IMR-90 (cell line): ENCODE data around the gene RANBP6. TPM values are rescaled to one million over a fixed set of nuclear protein-coding genes. Genes with fewer than 3 reads are reported as not detected.
"Not testable (repeated sequence)": the region's sequence is repeated elsewhere in the genome, so short reads cannot be mapped to it uniquely, and the experiment has no call there.

ENCODE experiments used
- ATAC-seq: fragments of 200-7000 bp; cut with Tn5 transposase; 2 replicates; pipeline ENCODE4 v1.9.1; 2020; ENCODE audit warnings: low read depth, mild to moderate bottlenecking, moderate library complexity
- BruUV-seq: library from RNA; stranded (reverse); fragments of 400-500 nt; replicated peaks from 2 replicates; lab custom pipeline; 2021; lab: Mats Ljungman, UMichigan
- CTCF ChIA-PET: fragments of 300-600 bp; formaldehyde crosslinking; extraction: SDS; loops from one replicate; lab custom pipeline; 2021; ENCODE audit warnings: antibody characterized with exemption; lab: Yijun Ruan, JAX
- POLR2A ChIA-PET: fragments of 300-600 bp; sonication (Branson Sonifier 250); formaldehyde crosslinking; loops from one replicate; lab custom pipeline; 2022; ENCODE audit warnings: antibody characterized with exemption; ENCODE audit not compliant: unreplicated experiment; lab: Charles Lee
- DNase-seq: peaks from one replicate; pipeline ENCODE4 v3.0.0; 2013
- H2AFZ ChIP-seq: replicated peaks from 2 replicates; pipeline ENCODE3; 2013; ENCODE audit warnings: low read length, mild to moderate bottlenecking; ENCODE audit not compliant: poor library complexity
- H2AK5ac ChIP-seq: 2 replicates; pipeline ENCODE4 v1.6.1; 2013; ENCODE audit warnings: low read depth, low read length, inconsistent platforms
- H2AK9ac ChIP-seq: replicated peaks from 2 replicates; pipeline ENCODE3; 2013; ENCODE audit warnings: mild to moderate bottlenecking, low read depth, low read length, moderate library complexity; ENCODE audit not compliant: poor library complexity
- H2BK120ac ChIP-seq: 2 replicates; pipeline ENCODE4 v1.6.1; 2013; ENCODE audit warnings: low read depth, low read length, inconsistent platforms
- H2BK15ac ChIP-seq: 3 replicates; pipeline ENCODE4 v1.6.1; 2013; ENCODE audit warnings: low read depth, low read length, inconsistent platforms
- H2BK20ac ChIP-seq: 2 replicates; pipeline ENCODE4 v1.6.1; 2013; ENCODE audit warnings: low read depth, mild to moderate bottlenecking, inconsistent platforms, low read length, moderate library complexity
- H2BK5ac ChIP-seq: 2 replicates; pipeline ENCODE4 v1.6.1; 2013; ENCODE audit warnings: mild to moderate bottlenecking, low read depth, low read length, inconsistent platforms; ENCODE audit not compliant: poor library complexity, severe bottlenecking
- H3K14ac ChIP-seq: replicated peaks from 2 replicates; pipeline ENCODE4 v1.6.1; 2013; ENCODE audit warnings: low read depth, low read length, inconsistent platforms
- H3K18ac ChIP-seq: 2 replicates; pipeline ENCODE4 v1.6.1; 2013; ENCODE audit warnings: low read depth, low read length, control low read depth
- H3K23ac ChIP-seq: 2 replicates; pipeline ENCODE4 v1.6.1; 2013; ENCODE audit warnings: low read depth, low read length, inconsistent platforms
- H3K27ac ChIP-seq: 2 replicates; pipeline ENCODE4 v1.5.1; 2013; ENCODE audit warnings: mild to moderate bottlenecking, control low read depth, low read length; ENCODE audit not compliant: insufficient read depth
- H3K27me3 ChIP-seq: 2 replicates; pipeline ENCODE4 v1.6.1; 2013; ENCODE audit warnings: low read length; ENCODE audit not compliant: control insufficient read depth, insufficient read depth
- H3K36me3 ChIP-seq: 2 replicates; pipeline ENCODE4 v1.6.1; 2013; ENCODE audit warnings: low read length, mixed read lengths; ENCODE audit not compliant: control insufficient read depth, insufficient read depth
- H3K4ac ChIP-seq: 2 replicates; pipeline ENCODE4 v1.6.1; 2013; ENCODE audit warnings: low read depth, low read length, inconsistent platforms
- H3K4me1 ChIP-seq: 2 replicates; pipeline ENCODE4 v1.6.1; 2013; ENCODE audit warnings: low read length, mixed read lengths; ENCODE audit not compliant: control insufficient read depth, insufficient read depth
- H3K4me2 ChIP-seq: 2 replicates; pipeline ENCODE4 v1.6.1; 2013; ENCODE audit warnings: low read depth, mild to moderate bottlenecking, control low read depth, low read length, moderate library complexity
- H3K4me3 ChIP-seq: 2 replicates; pipeline ENCODE4 v1.5.1; 2013; ENCODE audit warnings: low read depth, mild to moderate bottlenecking, control low read depth, low read length, moderate library complexity; ENCODE audit not compliant: insufficient read depth
- H3K56ac ChIP-seq: 2 replicates; pipeline ENCODE4 v1.6.1; 2013; ENCODE audit warnings: low read length, inconsistent platforms; ENCODE audit not compliant: insufficient read depth; ENCODE audit errors: extremely low read depth
- H3K79me1 ChIP-seq, 2 experiments: 2 replicates each; pipeline ENCODE4 v1.6.1; 2013; ENCODE audit warnings: low read length in 2 of 2, inconsistent platforms in 1 of 2, low read depth in 1 of 2
- H3K9ac ChIP-seq: 2 replicates; pipeline ENCODE4 v1.6.1; 2013; ENCODE audit warnings: low read depth, low read length, control low read depth
- H3K9me1 ChIP-seq: 2 replicates; pipeline ENCODE4 v1.6.1; 2013; ENCODE audit warnings: low read length, inconsistent platforms; ENCODE audit not compliant: insufficient read depth
- H3K9me3 ChIP-seq: 2 replicates; pipeline ENCODE4 v1.6.1; 2013; ENCODE audit warnings: low read length; ENCODE audit not compliant: control insufficient read depth, insufficient read depth
- H4K20me1 ChIP-seq: 2 replicates; pipeline ENCODE4 v1.6.1; 2013; ENCODE audit warnings: low read length, inconsistent platforms; ENCODE audit not compliant: insufficient read depth
- H4K5ac ChIP-seq: 2 replicates; pipeline ENCODE4 v1.6.1; 2013; ENCODE audit warnings: mild to moderate bottlenecking, low read depth, low read length, control low read depth
- H4K8ac ChIP-seq, 2 experiments: 2 replicates each; pipeline ENCODE4 v1.6.1; 2013; ENCODE audit warnings: low read depth in 2 of 2, low read length in 2 of 2, control low read depth in 1 of 2, inconsistent platforms in 1 of 2
- H4K91ac ChIP-seq: 2 replicates; pipeline ENCODE4 v1.6.1; 2013; ENCODE audit warnings: low read depth, low read length, inconsistent platforms; ENCODE audit not compliant: insufficient read depth
- RCOR1 ChIP-seq: IDR thresholded peaks from 2 replicates; pipeline ENCODE4 v1.6.1; 2012; ENCODE audit warnings: mild to moderate bottlenecking, low read length, improper control_type of control experiment; ENCODE audit not compliant: insufficient replicate concordance
- WGBS, 2 experiments: methylation state at CpG; one replicate each; pipeline versions ENCODE4 v1.1.5 to v1.1.7; 2013; ENCODE audit warnings: missing lambda C conversion rate in 2 of 2; ENCODE audit not compliant: insufficient read length in 1 of 2; ENCODE audit errors: extremely low coverage in 2 of 2; 5-methylcytosine and 5-hydroxymethylcytosine counted together
- dilution Hi-C: fragments of 300-500 bp; cut with HindIII; formaldehyde crosslinking; loops from one replicate; pipeline ENCODE4 v1.14.3; 2018; ENCODE audit warnings: low sequenced_read_pairs; ENCODE audit not compliant: unreplicated experiment
- in situ Hi-C: fragments of 300-500 bp; cut with MboI; formaldehyde crosslinking; loops from 3 replicates; pipeline ENCODE4 v1.14.3; 2019; ENCODE audit warnings: low sequenced_read_pairs, inconsistent platforms, mixed read lengths
- intact Hi-C: fragments of 100-400 bp; cut with micrococcal nuclease; formaldehyde crosslinking; loops from 2 replicates; pipeline ENCODE4 v1.10.0; 2022
- polyA plus RNA-seq, 3 experiments: library from polyadenylated mRNA; depleted of rRNA; stranded (reverse); fragments of >200 nt; gene quantifications; 2 replicates each; pipeline ENCODE4 v1.2.3, GENCODE V29; 2012; ENCODE audit warnings: low replicate concordance in 1 of 3
- total RNA-seq: library from RNA; depleted of rRNA; stranded (reverse); fragments of >200 nt; gene quantifications from 2 replicates; pipeline ENCODE4 v1.2.3, GENCODE V29; 2012
- TF ChIP-seq, protein P1 (sequence below): conservative IDR thresholded peaks from 2 replicates; pipeline ENCODE4 v1.5.1; 2012; ENCODE audit warnings: mild to moderate bottlenecking, low read depth, low read length, improper control_type of control experiment

The RANBP6 gene
- total and polyA plus RNA-seq, 2 of the 4 experiments (the other 2 are of a cell fraction) = 7.5 to 42.3 TPM

DNA sequence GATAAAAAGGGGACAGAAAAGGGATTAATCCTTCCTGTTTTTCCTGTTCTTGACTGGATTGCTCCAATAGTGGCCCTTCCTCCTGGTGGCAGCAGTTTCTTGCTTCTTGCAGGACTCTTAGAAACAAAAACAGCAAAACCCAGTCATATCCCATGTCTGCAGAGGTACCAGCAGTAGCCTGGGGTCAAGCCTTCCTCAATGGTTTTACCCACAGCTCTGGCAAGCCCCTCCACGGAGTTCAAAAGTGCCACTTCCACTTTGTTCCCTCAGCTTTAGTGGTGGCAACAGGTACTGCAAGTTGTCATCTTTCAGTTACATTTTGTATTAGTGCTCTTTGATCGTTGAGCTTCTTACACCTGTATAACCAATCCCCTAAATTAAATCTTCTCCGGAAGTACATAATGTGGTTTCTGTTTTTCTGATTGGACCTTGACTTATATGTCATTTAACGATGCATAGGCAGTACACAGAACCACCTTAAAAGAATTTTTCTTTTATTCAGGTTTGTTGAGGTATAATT lies 8.7 kb upstream of the RANBP6 start:
- Histone ChIP-seq H3K9me1 (no peaks in the 10 kb centered on the region), H4K20me1 (no peaks in the 10 kb centered on the region), H3K23ac (no peak overlapping the region), H3K9ac (0 out of 2 replicates have a peak overlapping the region, but pooled peaks have one; percentile 51), H2BK120ac (no peak overlapping the region), H2BK15ac (no peak overlapping the region), H2AK5ac (no peak overlapping the region), H3K4me2 (peak overlapping the region; percentile 94), H3K27ac (no peak overlapping the region), H3K14ac (no peak overlapping the region), H2AK9ac (no peak overlapping the region), H4K91ac (no peak overlapping the region), H3K36me3 (no peaks in the 10 kb centered on the region), H3K4ac (no peak overlapping the region), H2BK5ac (no peak overlapping the region), H2BK20ac (no peak overlapping the region), H3K56ac (no peak overlapping the region), H2AFZ (peak overlapping the region; percentile 89), H4K8ac (no peak overlapping the region), H3K4me1 (no peaks in the 10 kb centered on the region), H3K27me3 (peaks cover 8% of the 10 kb centered on the region), H3K79me1 (no peaks in the 10 kb centered on the region), H4K5ac (no peak overlapping the region), H3K9me3 (no peaks in the 10 kb centered on the region), H3K4me3 (no peak overlapping the region), H3K18ac (no peak overlapping the region)
- dilution Hi-C loops (no loop called here), intact Hi-C loops (no loop called here), in situ Hi-C loops (no loop called here)
- BruUV-seq = no TSS peak
- ChIA-PET CTCF (interaction anchor here (0.7 to 1.1 kb wide), 2 partner anchors 191 to 739 kb away, joined by 3 read pairs; partner anchors contain the start of gene ERMP1), POLR2A (interaction anchor here (0.5 kb wide), 1 partner anchor 1031 kb away, joined by 3 read pairs; no protein-coding TSS in a partner anchor)
- peak; percentile 51; the same call in 1 of the 2 replicates for ATAC-seq
- TF ChIP-seq, protein P1, sequence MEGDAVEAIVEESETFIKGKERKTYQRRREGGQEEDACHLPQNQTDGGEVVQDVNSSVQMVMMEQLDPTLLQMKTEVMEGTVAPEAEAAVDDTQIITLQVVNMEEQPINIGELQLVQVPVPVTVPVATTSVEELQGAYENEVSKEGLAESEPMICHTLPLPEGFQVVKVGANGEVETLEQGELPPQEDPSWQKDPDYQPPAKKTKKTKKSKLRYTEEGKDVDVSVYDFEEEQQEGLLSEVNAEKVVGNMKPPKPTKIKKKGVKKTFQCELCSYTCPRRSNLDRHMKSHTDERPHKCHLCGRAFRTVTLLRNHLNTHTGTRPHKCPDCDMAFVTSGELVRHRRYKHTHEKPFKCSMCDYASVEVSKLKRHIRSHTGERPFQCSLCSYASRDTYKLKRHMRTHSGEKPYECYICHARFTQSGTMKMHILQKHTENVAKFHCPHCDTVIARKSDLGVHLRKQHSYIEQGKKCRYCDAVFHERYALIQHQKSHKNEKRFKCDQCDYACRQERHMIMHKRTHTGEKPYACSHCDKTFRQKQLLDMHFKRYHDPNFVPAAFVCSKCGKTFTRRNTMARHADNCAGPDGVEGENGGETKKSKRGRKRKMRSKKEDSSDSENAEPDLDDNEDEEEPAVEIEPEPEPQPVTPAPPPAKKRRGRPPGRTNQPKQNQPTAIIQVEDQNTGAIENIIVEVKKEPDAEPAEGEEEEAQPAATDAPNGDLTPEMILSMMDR = peak; percentile 28; the same call in 1 of the 2 replicates
- no peak for TF ChIP-seq RCOR1
- no peak for DNase-seq
- no CpG with 5 or more reads among the region's 4 CpGs for WGBS, 2 experiments

DNA sequence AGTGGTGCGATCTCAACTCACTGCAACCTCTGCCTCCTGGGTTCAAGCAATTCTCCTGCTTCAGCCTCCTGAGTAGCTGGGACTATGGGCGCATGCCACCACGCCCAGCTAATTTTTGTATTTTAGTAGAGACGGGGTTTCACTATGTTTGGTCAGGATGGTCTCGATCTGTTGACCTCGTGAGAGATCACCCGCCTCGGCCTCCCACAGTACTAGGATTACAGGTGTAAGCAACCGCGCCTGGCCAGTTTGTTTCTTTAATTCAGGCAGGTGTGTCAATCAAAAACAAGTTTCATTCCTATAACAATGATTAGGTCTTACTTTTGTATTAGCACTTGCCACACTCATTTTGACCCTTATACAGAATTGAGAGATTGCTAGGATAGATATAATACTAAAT lies 1.6 kb upstream of the RANBP6 start:
- POLR2A ChIA-PET, H3K9me1 ChIP-seq, H3K23ac ChIP-seq, H3K18ac ChIP-seq, H2BK5ac ChIP-seq, H2BK15ac ChIP-seq, H2AK5ac ChIP-seq, H3K27me3 ChIP-seq, H4K91ac ChIP-seq, H2BK20ac ChIP-seq, H3K4me1 ChIP-seq, intact Hi-C loops, H3K4me2 ChIP-seq, H3K4ac ChIP-seq, H2AFZ ChIP-seq, H4K5ac ChIP-seq, BruUV-seq, H3K27ac ChIP-seq, CTCF ChIA-PET, H4K20me1 ChIP-seq, in situ Hi-C loops, H2AK9ac ChIP-seq, dilution Hi-C loops, H3K9ac ChIP-seq, H4K8ac ChIP-seq, H3K56ac ChIP-seq, ATAC-seq, H3K14ac ChIP-seq, H3K36me3 ChIP-seq, DNase-seq, H3K4me3 ChIP-seq, H3K9me3 ChIP-seq, H2BK120ac ChIP-seq: not testable (repeated sequence)
- WGBS, 2 experiments = 97% methylated on average over 5 of the region's 10 CpGs; no CpG with 5 or more reads in 1 of the 2 experiments
- peaks cover 20 to 23% of the 10 kb centered on the region in 2 experiments for H3K79me1 ChIP-seq
